HG03064 (cell line): ENCODE measurements around the gene RPL9.
A peak's percentile ranks its signal among the peaks of the same experiment; 100 is the strongest.
"Not testable (repeated sequence)": the region's sequence is repeated elsewhere in the genome, so short reads cannot be mapped to it uniquely, and the experiment has no call there.

Experiments
- ATAC-seq: cut with Tn5 transposase; IDR thresholded peaks from one replicate; pipeline ENCODE4 v1.9.1; 2021; ENCODE audit warnings: low read depth; ENCODE audit not compliant: unreplicated experiment

The RPL9 gene

GRCh38 chr4:39467464-39467863, 8.7 kb upstream of the RPL9 start:
- no peak for ATAC-seq

- ATAC-seq: no peak
These were observed 8.0 kb upstream of the RPL9 start for GRCh38 chr4:39466747-39467146.

GRCh38 chr4:39464886-39465501, 6.3 kb upstream of the RPL9 start:
- no peak for ATAC-seq

GRCh38 chr4:39458161-39458504, 589 bp downstream of the RPL9 start:
- ATAC-seq: not testable (repeated sequence)

- no peak for ATAC-seq
These were observed 1.6 kb downstream of the RPL9 start for GRCh38 chr4:39456946-39457763.

GRCh38 chr4:39455486-39455885, 3.2 kb downstream of the RPL9 start:
- no peak for ATAC-seq

- no peak for ATAC-seq
These were observed 5.0 kb downstream of the RPL9 start for GRCh38 chr4:39453738-39454137.

- no peak for ATAC-seq
These were observed 5.7 kb downstream of the RPL9 start for GRCh38 chr4:39452860-39453587.

GRCh38 chr4:39452153-39452859, 6.4 kb downstream of the RPL9 start:
- no peak for ATAC-seq

- no peak for ATAC-seq
These were observed 7.2 kb downstream of the RPL9 start for GRCh38 chr4:39451423-39452023.

- no peak for ATAC-seq
These were observed 8.1 kb downstream of the RPL9 start for GRCh38 chr4:39450618-39451017.

GRCh38 chr4:39446842-39447573, 11.7 kb downstream of the RPL9 start:
- peak; percentile 66 for ATAC-seq

- ATAC-seq: no peak
These were observed 12.3 kb downstream of the RPL9 start for GRCh38 chr4:39446483-39446841.

- ATAC-seq: no peak
These were observed 15.7 kb downstream of the RPL9 start for GRCh38 chr4:39442998-39443397.

- ATAC-seq: no peak
These were observed 17.1 kb downstream of the RPL9 start for GRCh38 chr4:39441593-39441992.

GRCh38 chr4:39435659-39436563, 22.8 kb downstream of the RPL9 start:
- ATAC-seq: no peak

- no peak for ATAC-seq
These were observed 24.7 kb downstream of the RPL9 start for GRCh38 chr4:39433878-39434492.

GRCh38 chr4:39429476-39430334, 29.0 kb downstream of the RPL9 start:
- ATAC-seq: no peak
